HG03571 (cell line): ENCODE measurements around the gene PRIMPOL.
"Not testable (repeated sequence)": the region's sequence is repeated elsewhere in the genome, so short reads cannot be mapped to it uniquely, and the experiment has no call there.

Experiments
- ATAC-seq: cut with Tn5 transposase; IDR thresholded peaks from one replicate; pipeline ENCODE4 v1.9.1; 2021; ENCODE audit not compliant: unreplicated experiment

The PRIMPOL gene

DNA sequence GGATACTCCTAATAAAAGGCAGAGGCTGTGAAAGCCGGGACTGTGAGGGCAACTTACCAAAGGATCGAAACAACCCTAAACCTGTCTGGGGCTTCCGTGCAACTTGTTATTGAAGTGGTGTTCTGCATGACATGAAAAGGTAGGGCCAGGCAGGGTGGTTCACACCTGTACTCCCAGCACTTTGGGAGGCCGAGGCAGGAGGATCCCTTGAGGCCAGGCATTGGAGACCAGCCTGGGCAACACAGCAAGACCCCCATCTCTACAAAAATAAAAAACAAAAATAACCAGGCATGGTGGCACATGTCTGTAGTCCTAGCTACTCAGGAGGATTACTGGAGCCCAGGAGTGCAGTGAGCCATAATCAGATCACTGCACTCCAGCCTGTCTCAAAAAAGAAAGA, 12.6 kb upstream of the PRIMPOL start:
- ATAC-seq, result no peak

DNA sequence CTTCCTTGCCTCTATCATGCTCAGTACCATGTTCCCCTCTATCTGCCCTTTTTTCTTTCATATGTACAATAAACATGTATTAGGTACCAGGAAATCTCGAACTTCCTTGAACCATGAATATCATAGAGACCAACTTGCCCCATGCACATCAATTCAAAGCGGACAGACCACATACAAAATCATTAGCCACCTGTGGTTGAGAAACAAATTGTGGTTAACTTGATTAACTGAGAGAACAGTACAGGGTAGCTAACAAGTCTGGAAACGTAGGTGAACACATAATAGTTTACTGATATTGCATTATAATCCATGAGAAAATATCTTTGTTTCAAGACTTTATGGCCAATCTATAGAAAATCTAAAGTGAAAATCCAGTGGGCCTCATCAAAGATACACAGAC, 8.5 kb upstream of the PRIMPOL start:
- no peak for ATAC-seq

DNA sequence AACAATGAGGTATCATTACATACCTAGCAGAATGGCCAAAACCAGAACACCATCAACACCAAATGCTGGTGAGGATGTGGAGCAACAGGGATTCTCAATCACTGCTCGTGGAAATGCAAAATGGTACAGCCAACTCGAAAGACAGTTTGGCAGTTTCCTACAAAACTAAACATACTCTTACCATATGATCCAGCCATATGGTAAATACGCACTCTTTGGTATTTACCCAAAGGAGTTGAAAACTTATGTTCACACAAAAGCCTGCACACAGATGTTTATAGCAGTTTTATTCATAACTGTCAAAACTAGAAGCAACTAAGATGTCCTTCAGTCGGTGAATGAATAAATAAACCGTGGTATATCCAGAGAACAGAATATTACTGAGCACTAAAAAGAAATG, 8.1 kb upstream of the PRIMPOL start:
- no peak for ATAC-seq

DNA sequence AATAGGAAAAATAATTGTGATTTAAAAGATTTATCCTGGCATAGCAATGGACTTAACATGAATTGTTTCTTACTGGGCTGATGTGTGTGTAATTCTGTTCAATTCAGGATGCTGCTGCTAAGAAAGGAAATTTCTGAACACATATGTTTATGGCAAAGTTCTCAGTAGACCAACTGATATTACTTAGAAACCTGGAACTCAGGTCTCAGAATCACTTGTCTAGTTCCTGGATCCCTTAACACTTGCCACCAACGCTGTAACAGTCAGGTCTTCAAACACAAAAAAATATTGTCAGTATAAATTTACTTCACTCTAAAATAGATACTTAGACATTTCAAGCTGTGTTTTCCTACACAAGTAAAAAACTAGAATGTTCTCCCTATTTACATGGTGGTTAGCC, 5.8 kb upstream of the PRIMPOL start:
- ATAC-seq, result no peak

DNA sequence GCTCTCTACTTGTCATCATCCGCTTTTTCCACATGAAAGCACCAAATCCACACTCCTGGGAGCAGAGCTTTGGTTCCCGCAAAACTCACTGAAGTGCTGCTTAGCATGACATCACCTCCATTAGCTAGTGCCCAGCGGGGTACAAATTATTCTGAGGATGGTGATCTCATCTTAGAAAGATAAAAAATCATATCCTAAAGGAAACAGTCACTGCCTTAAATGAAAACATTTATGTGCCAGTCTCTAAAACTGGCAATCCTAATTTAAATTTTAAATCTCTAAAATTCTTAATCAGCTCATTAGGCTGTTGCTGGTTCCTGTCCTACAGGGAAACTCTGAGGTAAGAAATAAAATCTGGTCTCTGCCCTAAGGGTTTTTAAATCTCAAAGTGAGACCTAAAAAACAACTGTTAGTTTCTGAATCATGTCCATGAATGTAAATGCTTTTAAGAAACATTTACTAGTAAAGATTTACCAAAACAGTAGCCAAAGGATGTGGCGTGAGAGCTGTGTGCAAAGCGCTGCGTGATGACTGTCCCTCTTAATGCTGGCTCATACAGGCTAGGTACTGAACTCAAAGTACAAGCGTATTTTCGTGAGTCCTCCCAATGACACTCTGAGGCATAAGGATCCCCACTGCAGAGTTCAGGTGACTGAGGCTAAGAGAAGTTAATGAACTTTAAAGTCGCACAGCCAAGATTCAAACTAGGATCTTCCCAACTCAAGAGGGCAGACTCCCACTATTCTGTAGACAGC, 4.8 kb upstream of the PRIMPOL start:
- no peak for ATAC-seq

DNA sequence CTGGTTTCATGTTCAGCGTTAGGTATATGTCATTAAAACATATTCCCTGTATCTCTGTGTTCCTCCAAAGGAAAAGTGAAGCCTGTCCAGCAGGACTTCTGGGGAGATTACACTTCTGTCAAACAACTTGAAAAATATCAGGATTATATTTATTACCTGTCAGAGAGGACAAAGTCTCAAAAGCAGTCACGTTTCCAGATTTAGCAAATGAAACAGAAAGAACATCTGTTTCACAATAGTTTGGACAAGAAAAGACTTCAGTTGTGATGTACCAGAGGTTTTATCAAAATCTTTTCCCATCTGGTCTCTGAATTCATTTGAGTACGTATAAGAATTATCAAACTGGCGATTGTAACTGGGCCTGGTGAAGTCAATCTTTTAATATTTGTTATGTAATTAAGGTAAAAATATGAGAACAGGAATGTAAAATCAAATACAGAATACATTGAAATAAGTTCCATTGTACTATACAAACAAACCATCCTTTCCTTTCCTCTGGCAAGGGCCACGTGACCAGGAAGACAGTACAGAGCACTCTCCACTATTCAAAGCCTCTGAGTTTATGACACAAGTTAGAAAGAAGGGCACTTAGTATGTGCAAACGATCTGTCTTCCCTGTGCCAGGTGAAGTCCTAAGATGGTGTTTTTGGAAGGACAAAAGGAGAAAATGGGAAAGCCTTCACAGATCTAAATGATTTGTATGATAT, 3.5 kb upstream of the PRIMPOL start:
- ATAC-seq, result no peak

DNA sequence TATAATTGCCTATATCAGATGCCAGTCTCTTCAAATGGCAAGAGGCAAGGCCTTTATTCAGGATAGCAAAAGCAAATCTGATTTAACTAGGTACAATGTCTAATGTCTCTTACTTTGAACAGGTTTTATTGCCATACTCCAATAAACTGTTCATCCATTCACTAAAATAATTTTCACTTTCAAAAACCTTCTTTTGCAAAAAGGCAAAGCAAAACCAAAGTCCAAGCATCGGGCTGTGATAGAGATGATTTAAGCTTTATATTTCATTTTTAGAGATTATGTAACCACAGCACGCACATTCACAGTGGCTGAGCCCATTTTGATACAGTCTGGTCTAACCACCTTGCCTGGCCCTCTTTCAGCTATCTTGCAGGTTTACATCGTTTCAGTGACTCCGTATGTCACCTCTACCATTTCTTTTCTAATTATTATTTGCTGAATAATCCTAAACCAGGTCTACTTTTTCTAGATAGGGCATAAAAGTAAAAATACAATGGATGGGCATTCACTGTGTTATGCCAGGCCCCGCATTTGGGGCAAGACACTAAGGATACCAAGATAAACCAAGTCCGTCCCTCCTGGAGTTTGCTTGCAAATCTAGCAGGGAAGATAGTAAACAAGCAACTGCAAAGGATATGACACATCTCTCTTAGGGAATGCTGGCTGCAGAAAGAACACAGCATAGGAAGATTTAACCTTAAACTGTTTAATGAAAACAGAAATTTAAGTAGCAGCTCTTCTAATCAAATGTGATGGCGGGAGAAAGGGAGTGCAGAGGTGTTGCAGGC, 2.1 kb upstream of the PRIMPOL start:
- no peak for ATAC-seq

DNA sequence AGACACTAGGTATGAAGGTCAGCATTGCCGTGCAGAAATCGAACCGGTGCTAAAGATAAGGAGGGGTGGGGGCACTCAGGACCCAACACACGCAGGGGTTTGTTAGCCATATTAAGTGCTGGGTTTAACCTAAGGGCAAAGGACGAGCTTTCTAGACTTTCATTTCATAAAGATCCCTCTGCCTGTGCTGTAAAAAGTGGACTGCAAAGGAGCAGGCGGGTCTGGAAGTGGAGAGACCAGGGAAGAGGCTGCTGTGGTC, 1.6 kb upstream of the PRIMPOL start:
- no peak for ATAC-seq

DNA sequence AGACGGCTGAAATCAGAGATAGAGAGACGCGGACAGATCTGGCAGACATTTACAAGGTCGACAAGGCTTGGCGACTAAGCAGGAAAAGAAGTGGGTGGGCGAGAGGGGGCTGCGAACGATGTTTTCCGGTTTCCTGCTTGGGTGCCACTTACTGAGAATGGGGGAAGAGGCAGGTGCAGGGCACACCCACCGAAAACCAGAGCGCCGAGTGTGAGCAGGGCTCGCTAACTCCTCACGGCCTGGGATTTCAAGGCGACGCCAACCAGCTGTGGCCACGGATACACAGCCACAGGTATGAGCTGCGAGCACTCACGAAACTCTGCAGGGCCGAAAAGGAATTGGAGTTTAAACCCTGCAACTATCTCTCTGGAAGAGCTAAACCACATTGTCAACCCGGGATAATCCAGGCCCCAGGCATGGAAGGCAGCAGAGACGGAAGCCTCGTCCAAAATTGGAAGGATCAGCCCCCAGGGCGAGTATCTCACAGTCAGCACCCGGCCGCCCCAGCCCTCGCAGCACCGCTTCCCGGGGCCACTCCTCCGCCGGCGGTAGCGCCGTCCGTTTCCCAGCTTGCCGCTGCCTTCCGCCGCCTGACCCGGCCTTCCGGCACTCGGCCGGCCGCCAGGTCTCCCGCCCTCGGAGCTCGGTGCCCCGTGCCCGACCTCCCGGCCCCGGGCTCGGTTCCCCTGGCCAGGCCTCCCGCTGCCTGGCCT, 1.1 kb upstream of the PRIMPOL start:
- peak; percentile 24 for ATAC-seq

DNA sequence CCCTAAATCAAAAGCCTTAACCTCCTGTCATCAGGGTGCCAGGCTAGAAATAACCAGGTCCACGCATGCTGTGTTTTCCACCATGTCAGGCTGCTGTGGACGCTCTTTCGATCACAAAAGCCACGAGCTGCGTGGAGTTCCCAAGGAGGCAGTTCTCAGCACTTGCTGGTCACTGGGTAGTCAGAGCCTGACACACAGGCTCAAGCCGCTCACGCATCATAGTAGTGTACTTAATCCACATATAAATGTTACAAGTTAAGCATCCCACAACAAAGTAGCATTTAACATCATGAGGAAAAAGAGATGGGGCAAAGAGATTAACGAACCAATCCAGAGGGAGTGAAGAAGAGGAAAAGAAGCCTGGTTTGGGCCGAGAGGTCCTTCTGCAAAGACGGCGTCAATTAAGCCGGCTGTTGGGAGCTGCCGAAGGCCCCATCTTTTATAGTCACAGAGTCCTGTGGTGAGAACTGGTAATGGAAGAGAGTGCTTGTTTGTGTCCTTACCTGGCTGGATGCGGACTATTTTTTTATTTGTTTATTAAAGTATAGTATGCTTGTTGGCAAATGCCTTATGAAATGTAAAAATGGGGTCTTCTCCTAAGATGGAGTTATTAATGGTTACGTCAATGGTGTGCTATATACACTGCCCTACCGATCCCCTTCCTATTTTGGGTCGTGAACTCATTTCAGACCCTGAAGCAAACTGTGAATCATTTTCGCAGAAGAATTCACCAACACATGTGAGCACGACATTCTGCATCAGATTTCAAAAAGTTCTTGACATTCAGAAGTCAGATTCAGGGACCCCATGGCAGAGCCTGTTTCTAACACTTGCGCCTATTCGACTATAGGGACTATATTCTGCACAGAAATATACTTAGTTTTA, 675 bp downstream of the PRIMPOL start:
- ATAC-seq, result no peak

DNA sequence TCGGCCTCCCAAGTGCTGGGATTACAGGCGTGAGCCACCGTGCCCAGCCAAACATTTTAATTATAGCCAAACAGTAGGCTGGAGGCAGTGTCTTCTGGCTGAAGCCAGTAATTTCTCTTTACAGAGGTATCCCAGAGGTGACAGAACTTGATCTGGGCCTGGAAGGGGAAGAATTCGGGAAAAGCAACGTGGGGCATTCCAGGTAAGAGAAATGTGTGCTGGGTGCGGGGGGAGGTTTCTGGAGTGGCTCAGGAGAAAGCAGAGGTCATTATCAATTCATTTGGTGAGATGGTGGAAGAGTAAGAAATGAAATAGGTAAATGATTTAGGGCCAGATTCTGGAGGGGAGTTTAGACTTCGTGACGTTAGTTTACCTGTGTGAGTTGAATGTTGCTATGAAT, 2.4 kb downstream of the PRIMPOL start:
- no peak for ATAC-seq

DNA sequence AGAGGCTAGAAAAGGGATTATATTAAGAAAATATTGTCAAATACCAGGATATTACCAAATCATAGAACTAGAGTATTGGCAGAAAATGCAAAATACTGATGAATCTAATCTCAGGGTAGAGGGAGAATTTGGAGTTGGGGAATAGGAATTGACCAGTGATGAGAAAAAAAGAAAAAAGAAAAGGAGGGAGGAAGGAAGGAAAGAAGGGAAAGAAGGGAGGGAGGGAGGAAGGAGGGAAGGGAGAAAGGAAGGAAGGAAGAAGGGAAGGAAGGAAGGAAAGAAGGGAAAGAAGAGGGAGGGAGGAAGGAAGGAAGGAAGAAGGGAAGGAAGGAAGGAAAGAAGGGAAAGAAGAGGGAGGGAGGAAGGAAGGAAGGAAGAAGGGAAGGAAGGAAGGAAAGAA, 3.1 kb downstream of the PRIMPOL start:
- ATAC-seq, result not testable (repeated sequence)

DNA sequence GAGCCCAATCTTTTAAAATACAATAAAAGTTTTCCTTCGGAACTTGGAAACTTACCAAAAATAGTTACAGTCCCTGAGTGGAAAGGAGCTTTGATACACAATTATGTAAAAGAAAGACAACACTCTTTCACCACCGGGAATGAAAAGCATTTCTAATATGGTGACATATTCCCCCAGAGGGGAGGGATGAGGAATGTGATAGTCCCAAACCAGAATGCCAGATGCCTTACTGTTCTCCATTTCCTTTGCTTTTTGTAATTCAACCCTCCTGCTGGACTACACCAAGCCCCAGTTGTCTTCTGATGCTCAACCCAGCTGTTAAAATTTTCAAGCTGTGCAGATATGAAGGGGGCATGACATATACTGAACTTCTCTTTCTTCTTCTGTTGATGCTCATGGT, 4.1 kb downstream of the PRIMPOL start:
- ATAC-seq, result no peak

DNA sequence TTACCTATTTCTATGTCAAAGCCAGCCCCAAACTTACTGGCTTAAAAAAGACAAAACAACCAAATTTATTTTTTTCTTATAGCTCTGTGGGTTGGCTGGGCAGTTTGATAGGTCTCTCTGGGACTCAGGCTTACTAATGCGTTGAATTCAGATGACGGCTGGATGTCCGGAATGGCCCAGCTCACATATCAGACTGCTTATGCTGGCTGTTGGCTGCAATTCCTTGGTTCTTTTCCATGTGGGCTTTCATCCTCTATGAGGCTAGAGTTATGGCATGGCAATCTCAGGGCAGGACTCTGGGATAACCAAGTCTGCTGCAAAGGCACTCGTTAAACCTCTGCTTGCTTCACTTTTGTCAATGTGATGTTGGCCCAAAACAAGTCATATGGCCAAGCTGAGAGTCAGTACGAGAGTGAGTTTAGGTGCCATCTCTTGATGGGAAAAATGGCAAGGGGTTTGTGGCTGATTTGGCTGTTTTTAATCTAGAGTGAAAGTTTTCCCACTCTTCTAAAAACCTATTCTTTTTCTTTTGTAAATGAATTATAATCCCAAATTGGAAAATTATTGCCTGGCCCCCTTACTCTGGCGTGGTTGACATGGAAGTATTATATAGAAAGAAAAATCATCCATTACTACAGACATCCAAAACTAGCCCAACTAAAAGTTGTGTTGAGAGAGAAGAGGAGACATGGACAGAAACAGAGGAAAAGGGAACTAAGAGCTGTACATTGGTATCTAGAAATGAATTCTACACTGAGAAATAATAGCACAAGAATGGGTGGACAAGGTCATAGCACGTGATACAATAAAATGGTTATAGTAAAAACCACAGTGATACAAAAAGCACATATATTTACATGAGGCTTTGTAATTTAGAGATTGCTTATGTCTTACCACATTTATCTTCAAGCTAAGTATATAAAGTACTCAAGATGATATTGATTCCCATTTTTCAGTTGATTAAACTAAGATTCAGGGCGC, 6.6 kb downstream of the PRIMPOL start:
- no peak for ATAC-seq

DNA sequence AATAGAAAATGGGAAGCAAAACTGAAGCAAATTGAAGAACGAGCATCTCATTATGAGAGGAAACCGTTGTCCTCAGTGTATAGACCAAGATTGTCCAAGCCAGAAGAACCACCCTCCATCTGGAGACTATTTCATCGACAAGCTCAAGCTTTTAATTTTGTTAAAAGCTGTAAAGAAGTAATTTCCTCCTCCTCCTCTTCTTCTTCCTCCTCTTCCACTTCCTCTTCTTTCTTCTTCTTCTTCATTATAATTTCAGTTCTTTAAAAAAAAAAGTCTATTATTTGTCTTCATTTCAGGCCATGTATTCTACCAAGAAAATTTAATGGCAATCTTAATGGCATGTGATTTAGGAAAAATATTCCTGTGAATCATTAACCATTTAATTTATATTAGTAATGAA, 7.6 kb downstream of the PRIMPOL start:
- no peak for ATAC-seq

DNA sequence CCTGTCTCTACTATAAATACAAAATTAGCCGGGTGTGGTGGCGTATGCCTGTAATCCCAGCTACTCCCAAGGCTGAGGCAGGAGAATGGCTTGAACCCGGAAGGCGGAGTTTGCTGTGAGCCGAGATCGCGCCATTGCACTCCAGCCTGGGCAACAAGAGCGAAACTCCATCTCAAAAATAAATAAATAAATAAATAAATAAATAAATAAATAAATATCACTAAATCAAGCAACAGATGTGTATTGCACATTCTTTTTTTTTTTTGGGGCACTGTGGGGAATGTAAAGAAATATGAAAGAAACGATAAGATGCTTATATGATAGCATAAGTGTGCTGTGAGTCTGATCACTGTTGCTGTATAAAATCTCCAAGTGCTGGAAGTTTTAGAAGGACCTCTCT, 8.3 kb downstream of the PRIMPOL start:
- not testable (repeated sequence) for ATAC-seq

DNA sequence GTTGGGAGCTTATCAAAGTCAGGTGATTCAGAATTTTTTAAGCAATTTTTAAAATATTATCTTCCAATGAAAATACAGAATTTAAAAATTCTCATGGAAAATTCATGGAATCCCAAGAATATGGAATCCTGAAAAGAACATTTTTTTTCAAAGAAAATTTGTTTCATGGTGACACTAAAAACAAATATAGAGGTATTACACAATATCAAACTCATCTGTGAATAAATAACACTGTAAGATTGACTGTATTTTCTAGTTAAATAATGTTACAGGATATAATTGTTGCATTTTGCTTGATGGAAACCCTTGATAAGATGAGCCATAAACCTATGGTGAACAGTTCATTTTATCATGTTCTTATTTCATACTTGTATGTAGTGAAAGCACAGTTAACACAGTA, 11.4 kb downstream of the PRIMPOL start:
- ATAC-seq, result no peak

DNA sequence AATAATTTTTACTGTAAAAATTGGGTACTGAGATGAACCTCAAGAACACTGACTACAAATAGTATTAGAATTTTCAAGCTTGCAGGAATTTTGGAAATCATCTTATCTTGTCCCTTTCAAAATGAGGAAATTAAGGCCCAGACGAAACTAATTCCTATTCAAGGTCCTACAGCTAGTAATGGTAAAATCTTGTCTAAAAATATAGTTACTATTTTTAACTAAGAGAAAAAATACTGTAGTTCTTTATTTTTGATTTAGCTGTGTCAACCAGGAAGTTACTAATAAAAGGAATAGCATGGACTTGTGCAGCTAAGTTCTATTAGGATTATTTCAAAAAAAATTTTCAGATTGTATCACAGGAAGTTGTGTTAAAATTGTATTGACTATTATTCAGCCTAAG, 12.7 kb downstream of the PRIMPOL start:
- ATAC-seq, result no peak

DNA sequence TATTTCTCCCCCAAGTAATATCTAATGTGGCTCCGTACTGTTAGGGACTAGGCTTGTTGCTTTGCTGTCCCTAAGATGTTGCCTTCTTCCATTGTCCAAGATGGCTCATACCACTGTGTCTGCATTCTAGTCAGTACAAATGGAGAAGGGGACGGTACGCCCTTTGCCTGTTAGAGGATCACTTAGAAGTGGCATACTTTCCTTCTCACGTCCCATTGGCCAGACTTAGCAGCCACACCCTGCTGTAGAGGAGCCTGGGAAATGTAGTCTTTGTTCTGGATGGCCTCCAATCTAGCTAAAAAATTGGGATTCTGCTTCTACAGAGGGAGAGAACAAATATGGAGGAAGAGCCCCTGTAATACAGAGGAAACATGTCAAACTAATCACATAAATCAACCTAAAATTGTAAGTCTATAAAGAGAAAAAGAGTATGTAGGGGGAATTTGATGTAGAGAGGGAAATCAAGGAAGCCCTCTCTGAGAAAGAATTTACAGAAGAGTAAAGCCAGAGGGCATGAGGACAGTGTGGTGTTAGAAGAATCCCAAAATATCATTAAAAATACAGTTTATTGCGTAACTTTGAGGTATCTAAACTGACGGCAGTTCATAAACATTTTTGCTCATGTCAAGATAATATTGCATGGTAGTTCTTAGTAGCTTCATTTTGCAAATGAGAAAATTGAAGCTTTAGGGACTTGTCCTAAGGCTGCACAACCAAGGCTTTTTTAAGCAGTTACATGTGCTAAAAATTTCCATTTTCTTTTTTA, 15.1 kb downstream of the PRIMPOL start:
- ATAC-seq, result no peak
